Mucosa of gallbladder (tissue), 1 donor: ENCODE measurements around the gene BZW2. TPM values are rescaled to one million over a fixed set of nuclear protein-coding genes. Genes with fewer than 3 reads are reported as not detected.

Experiments
- DNase-seq: peaks from one replicate; pipeline ENCODE4 v3.0.0-alpha.2; 2020; ENCODE audit warnings: low spot score
- total RNA-seq: library from RNA; stranded (reverse); gene quantifications from one replicate; pipeline ENCODE4 v1.2.1, GENCODE V29; 2021
- donor health status: DM: no; HTN: no; CAD: no.

The BZW2 gene
- total RNA-seq, 1 donor from 2014 or later, result 24.2 TPM

DNA sequence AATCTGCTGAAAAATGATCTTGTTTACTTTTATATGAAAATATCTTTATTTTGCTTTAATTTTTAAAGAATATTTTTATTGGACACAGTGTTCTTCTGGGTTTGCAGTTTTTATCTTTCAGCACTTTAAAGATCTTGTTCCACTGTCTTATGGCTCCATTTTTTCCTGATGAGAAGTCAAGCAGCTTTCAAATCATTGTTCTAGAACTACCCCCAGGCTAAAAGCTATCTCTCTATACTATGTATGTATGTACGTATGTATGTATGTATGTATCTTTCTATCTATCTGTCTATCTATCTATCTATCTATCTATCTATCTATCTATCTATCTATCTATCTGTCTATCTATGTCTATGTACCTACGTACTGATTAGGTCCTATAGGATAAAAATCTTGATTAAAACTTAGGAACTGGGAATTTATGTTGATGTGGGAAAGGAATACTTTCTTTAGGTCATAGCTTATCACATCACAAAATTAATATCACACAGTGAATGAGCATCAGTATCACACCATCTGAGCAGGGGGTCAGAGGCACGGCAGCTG lies 72.2 kb downstream of the BZW2 start:
- no peak for DNase-seq

DNA sequence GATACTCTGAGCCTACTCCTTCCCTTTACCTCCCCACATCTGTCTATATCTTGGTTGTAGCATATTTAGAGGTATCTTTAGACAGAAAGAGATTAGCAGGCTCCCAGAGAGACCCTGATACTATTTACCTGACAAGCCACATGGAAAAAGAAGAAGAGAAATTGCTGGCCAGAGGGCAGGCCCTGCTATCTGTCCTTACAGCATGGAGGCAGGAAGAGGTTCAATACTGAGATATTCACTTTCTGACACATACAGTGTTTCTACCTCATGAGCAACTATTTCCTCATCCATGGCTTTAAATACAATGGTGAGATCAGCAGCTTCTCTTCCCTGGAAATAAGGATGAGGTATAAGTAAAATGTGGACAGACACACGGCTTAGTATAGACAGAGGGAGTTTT lies 73.7 kb downstream of the BZW2 start:
- DNase-seq, result no peak

DNA sequence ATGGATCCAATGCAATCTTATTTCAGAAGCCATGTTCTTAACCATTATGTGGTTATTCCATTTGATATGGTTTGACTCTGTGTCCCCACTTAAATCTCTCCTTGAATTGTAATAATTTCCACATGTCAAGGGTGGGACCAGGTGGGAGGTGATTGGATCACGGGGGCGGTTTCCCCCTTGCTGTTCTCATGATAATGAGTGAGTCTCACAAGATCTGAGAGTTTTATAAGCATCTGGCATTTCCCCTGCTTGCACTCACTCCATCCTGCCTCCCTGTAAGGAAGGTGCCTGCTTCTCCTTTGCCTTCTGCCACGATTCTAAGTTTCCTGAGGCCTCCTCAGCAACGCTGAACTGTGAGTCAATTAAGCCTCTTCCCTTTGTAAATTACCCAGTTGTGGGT lies 75.6 kb downstream of the BZW2 start:
- DNase-seq, result no peak

DNA sequence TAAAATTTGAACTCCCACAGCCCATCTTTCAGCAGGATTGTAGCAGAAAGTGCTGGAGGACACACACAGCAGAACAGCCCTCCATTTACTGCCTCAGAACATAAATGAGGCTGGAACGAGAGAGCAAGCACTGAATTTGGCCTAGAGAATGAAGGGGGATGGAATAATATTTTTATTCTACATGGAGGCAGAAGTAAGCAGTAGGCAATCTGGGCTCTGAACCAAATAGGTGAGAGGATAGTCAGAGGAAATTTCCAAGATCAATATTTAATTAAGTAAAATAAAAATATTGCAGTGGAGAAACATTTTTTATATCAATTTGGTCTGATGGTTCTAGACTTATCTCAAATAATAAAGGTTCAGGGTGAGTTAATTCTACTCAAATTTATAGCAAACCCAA lies 78.4 kb downstream of the BZW2 start:
- no peak for DNase-seq

DNA sequence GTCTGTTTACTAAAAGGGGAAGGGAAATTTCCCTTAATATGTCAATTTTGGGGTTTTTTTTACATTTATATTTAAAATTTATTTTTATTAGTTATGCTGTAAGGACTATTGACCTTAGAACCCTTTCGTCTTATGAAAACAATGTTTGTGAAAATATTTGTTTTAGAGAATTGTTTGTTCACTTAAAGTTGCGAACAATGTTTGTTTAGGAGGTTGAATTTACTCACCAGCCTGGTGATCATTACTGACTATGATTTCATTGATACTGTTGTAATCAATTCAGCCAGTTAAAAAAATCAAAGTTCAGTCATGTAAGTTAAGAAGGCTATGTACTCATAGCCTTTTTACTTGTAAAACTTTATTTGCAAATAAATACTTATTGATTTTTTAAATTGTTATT lies 80.2 kb downstream of the BZW2 start:
- no peak for DNase-seq

DNA sequence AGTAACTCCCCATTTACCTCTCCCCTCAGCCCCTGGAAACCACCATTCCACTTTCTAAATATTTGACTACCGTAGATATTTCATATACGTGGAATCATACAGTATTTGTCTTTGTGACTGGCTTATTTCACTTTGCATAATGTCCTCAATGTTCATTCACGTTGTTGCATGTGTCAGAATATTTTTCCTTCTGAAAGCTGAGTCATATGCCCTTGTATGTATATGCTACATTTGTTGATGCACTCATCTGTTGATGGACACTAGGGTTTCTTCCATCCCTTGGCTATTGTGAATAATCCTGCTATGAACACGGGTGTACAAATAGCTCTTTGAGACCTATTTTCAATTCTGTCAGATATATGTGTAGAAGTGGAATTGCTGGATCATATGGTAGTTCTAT lies 81.8 kb downstream of the BZW2 start:
- DNase-seq, result no peak

DNA sequence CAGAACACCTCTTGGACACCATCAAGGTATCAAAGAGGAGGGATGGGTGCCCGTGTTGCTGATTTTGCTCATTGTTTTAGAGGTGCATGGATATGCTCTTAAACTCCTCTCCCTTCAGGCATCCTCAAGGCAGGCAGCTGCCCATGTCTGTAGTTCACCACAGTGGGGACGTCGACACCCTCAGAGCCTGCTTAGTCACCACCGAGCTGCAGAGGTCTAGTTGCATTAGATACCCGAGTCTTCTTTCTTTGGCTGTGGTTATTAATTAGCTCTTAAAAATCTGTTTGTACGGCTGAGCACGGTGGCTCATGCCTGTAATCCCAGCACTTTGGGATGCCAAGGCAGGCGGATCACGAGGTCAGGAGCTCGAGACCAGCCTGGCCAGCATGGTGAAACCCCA lies 82.8 kb downstream of the BZW2 start:
- DNase-seq, result no peak

DNA sequence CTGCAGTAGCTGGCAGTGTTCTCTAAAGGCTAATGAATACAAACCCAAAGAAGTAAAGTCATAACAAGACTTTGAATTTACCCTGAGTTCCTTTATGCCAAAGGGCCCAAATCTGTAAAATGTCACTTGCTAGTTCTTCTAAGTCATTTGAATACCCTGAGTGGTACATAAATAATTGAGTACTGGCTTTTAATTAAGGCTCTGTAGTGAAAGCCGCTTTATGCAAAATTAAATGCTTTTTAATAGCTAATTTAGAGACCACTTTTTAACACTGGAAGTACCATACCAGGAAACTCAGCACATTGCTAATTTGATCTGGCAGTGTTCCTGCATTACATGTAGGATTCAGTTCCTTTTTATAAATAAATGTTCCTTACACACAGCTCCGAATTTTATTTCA lies 83.6 kb downstream of the BZW2 start:
- no peak for DNase-seq

DNA sequence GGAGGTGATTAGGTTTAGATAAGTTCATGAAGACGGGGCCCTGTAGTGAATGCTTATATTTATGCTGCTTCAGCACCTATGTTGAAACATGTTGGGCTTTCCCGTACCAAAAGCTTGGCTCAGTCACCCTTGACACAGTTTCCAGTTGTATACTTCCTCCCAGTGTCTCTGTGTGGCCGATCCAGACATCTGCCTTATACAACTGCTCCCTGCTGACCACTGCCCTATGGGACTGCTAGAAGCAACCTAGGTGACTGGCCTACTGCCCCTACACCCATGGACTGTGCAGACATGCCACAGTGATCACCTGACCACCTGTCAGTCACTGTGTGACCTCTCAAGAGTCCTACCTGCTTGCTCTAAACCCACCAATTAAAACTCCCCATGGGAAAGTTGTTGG lies 85.0 kb downstream of the BZW2 start:
- DNase-seq, result no peak

DNA sequence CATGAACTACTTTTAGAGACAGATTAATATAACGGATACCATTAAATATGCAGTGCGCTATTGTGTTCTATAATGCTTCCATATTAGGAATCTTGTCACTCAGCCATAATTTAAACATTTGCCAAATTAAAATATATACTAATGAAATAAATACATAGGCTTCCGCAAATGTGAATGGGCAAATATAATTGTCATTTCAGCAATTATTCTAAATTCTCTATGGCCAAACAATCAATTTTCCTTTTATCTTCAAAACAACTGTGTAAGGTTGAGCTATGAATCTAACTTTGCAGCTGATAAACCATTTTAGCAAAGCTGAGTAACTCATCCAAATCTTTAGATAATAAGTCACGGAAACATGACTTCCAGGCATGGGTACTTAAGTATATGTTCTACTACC lies 86.8 kb downstream of the BZW2 start:
- DNase-seq, result no peak

DNA sequence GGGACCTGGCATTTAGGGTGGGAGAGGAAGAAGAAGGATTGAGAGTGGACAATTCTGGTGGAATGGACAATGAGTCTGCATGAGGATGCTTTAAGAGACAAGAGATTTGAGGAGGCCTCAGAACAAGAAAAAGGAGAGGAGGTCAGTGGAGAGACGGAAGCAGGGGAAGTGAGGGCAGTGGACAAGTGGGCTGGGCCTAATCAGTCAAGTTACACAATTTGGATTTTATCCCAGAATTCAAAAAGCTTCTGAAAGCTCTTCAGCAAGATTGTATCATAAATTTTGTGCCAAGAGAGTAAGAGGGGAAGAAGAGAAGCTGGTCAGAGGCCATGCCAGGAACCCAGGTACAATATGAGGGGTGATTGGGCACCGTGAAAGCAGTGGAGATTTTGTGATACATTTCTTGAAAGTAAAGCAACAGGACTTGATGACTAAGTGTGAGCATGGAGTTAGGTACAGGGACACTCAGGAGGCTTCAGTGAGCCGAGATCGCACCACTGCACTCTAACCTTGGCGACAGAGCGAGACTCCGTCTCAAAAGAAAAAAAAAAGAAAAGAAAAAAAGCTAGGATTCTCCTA lies 88.3 kb downstream of the BZW2 start:
- no peak for DNase-seq

DNA sequence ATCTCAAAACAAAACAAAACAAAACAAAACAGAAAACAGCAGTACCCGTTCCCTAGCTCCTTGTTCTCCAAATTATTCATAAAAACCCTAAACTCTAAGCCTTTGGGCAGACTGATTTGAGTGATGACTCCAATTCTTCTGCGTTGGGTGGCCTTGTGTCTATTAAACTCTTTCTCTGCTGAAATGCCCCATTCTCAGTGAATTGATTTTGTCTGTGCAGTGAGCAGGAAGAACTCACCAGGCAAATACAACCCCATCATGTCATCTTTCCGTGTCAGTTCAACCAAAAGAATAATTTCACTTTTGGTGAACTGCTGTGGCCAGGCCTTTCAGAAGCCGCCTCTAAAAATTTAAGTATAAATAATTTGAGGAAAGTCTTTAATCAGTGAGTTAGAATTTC lies 89.0 kb downstream of the BZW2 start:
- no peak for DNase-seq

DNA sequence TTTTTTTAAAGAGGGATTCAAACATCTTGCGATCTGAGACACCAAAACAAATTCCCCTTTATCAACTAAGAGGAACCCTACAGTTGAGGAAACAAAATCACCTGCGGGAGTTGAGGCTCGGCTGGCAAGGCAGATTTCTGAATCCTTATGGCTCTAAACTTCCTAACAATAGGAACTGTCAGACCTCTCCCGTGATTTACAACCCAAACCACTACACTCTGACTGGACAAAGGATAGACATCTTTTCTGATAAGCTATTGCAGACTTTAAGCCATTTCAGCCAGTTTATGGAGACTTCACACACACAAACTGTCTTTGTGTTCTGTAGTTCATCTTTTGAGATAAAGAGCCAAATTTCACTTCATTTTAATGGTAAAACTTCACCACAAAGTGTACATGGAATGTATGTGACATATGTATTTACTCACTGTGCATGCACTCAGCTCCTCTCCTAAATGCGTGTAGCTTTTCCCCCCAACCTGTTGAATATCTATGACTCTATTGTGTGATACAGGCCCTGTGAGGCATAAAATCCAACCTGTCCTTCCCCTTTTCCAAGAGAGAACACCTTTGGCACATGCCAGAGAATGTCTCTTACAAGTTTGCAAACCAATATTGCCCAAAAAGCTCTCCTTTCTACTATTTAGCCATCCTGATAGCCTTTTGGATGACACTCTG lies 92.2 kb downstream of the BZW2 start:
- no peak for DNase-seq

DNA sequence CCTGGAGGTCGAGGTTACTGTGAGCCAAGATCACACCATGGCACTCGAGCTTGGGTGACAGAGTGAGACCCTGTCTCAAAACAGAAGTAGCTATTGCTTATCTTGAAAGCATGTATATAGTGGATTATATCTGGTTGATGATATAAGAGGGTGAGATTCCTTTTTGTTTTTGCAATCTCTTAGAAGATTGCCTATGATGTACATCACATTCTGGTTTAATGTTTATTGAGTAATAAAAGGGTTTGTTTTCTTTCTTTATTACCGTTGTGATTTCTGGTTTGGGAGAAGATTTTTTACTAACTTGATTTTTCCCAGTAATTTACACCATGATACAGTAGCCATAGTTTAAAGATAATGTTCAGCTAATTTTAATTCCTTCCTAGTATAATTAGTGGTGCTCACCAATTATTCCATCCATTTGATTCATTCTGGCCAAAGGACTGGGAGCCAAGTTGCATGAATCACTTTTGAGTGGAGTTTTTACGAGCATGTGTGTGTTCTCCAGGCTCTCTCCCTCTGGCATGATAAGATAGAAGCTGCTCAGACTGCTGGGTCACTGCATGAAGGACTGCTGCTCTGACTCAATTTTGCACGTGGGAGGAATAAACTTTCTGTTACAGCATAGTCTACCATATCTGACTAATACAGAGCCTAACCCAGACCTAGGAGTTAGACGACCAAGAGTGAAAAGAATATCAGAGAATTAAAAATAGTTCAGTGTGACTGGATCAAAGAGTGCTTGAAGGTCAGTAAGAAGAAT lies 94.1 kb downstream of the BZW2 start:
- DNase-seq, result peak; percentile 19

DNA sequence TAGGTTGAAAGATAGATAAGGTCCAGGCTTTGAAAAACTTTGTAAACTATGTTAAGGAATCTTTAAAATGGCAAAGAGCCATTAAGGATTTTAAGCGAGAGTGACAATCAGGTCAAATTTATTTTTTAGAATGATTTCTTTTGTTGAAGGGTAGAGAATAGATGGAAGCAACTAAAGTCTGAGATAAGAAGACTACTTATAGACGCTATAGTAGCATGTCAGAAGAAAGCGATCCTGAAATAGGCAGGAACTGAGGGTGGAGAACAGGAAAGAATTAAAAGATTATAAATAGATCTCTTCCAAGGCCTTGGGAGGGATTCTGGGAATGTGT lies 94.6 kb downstream of the BZW2 start:
- DNase-seq, result no peak

DNA sequence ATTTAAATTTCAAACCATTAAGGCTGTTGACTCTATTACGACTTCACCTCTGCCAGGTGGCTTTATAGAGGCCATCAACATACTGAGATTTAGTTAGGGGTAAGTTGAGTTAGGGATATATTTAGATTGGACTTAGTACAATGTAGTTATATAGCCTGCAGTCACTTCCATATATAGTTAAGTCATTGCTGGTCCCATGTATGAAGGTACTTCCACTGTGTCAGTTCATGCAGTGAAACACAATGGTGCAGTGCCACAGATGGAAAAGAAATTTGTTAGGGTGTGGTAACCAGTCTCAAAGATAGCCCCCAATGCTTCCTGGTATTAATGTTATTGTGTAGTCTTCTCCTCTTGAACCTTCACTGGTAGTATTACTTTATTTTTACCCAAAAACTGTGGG lies 95.0 kb downstream of the BZW2 start:
- DNase-seq, result no peak

DNA sequence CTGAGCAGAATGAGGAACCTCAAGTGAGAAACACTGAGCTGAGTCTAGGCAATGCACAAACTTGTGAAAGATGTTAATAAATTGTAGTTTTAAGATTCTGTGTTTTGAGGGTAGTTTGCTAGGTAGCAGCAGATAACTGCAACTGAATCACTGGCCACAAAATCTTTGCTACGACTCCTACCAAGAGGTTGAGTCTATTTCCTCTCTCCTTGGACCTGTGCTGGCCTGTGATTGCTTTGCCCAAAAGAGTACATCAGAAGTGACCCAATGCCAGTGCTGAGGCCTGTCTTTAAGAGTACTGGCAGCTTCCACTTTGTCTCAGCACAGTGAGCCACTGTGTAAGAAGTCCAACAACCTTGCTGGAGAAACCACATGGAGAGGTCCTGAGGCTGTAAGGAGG lies 95.7 kb downstream of the BZW2 start:
- no peak for DNase-seq

DNA sequence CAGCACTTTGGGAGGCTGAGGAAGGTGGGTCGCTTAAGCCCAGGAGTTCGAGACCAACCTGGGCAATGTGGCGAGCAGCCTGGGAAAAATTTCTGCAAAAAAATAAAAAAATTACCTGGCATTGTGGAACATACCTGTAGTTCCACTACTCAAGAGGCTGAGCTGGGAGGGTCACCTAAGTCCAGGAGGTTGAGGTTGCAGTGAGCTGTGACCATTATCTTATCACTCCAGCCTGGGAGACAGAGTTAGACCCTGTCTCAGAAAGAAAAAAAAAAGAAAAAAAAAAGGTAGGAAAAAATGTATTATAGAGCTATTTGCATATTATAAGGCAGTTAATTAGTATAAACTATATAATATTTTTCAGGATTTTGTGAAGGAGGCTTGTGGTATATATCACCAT lies 96.6 kb downstream of the BZW2 start:
- DNase-seq, result no peak

DNA sequence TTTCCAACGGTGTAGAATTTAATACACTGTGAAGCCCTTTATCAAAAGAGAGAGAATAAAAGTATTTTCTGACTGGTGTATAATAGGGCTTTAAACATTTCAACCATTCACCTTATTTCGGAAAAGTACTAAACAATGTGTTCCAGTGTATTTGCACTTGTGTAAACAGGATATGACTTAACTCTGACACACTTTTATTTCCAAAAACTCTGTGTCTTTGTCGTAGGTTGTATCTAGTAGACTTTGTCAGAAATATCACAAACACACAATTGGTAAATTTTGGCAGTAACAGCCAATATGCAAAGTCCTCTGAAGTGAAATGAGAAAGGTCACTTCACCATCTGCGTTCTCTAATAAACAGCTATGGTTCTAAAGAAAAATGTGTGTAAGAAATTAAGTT lies 97.3 kb downstream of the BZW2 start:
- no peak for DNase-seq

DNA sequence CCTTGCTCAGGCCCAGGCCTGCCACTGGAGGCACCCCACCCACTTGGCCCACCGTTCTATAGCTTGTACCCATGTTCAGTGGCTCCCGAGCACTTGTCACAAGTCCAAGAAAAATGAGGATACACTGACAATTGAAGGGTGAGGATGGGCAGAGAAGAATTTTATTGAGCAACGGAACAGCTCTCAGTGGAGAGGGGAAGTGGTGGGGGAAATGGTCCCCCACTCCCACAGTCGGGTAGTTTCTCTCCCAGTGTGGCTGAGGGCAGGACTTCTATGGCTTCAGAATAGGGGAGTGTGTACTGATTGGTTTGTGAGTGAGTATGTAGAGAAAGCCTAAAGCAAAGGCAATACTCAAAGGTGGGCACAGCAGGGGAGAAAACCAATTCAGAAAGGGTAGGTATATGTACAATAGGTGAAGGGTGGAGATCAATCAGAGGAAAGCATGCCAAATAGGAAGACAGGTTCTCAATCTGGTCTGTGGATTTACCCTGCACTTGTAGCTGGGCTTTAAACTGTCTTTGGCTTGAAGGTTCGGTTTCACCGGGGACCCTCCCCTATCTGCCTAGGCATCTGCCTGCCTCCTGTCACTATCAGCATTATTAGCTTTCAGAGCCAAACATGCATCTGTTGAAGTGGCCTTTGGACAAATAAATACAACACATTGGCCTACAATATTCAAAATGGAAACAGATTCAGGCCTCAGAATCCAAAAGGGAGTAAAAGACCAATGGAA lies 98.7 kb downstream of the BZW2 start:
- no peak for DNase-seq

DNA sequence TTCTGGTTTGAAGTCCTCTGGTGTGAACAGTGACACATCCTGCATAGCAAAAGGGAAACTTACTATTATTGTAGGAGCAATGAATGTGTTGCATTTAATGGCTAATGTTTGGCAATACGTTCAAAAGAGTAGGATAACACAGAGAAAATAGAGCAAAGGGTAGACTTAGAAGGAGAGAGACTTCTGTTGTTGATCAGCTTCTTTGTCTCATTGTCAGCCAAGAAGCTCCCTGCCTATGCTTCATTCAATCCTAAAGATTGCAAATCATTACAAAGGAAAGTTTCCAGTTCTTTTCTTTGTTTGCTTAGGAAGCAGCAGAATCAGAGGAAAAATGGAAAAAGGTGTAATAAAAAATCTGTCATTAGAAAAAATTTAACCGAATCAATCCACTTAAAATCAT lies 99.7 kb downstream of the BZW2 start:
- DNase-seq, result no peak

DNA sequence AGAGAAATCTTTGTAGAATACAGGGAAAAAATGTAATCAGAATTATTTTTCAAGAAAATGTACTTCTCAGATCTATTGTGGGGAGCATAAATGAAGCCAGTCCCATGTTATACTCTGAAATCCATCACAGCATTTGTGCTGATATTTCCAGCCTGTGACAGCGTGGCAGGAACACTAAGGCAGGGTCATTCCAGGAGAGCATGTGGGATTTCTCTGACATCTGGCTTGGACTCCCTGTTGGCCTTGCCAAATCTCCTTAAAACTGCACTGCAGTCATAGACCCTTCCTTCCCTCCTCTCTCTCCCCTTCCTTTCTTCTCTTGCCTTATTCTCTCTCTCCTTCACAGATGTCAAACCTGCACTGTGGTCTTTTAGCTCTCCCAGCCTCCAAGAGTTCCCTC lies 101.1 kb downstream of the BZW2 start:
- no peak for DNase-seq
